HG03025 (cell line): ENCODE measurements around the gene MYPOP.

Experiments used
- ATAC-seq: cut with Tn5 transposase; IDR thresholded peaks from one replicate; pipeline ENCODE4 v1.9.1; 2021; ENCODE audit warnings: mild to moderate bottlenecking, moderate library complexity; ENCODE audit not compliant: unreplicated experiment, low FRiP score

MYPOP gene

GRCh38 chr19:45864629-45865082 lies 37.8 kb downstream of the MYPOP start:
- no peak for ATAC-seq

GRCh38 chr19:45863840-45864628 lies 38.4 kb downstream of the MYPOP start, which contains the start of gene FOXA3:
Gene FOXA3 (plus strand): TSS chr19:45864326. CDS start chr19:45864457, 131 bp downstream.
- no peak for ATAC-seq

- ATAC-seq = no peak
Measured at GRCh38 chr19:45863335-45863839, 39.0 kb downstream of the MYPOP start.

DNA sequence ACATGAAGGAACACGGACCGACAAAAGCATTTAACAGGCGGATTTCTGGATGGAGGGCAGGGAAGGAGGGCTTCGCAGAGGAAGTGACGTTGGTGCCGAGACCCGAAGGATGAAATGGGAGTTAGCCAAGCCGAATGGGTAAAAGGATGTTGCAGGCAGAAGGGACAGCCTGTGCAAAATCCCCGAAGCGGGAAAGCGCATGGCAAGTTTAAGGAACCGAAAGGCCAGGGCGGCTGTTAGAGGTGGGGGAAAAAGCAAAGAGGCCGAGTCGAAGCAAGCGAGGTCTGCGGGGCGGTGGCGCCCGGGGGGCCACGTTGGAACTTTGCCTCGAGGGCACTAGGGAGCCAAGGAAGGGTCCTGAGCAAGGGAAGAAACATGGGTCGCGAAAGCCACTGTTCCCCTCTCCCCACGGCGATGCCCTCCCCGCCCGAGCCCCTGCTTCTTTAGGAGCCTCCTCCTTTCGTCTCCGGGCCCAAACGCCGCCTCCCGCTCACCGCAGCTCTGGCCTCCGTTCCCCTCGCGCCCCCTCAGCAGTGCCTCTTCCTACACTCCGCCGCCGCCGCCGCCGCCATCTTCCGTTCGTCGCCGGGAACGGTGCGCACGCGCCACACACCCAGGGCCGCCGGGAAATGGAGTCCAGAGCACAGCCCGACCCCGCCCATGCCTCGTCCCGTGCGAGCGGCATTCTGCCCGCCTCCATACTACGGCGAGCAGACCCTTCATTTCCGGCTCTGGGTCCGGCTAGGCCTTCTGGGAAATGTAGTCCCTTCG lies 39.7 kb downstream of the MYPOP start, which contains the start of gene SYMPK:
Gene SYMPK, minus strand, starts transcription at position 584 of the 771 bp plus-strand sequence. CDS start 8,652 bp downstream, outside the sequence.
- peak; percentile 83 for ATAC-seq

- no peak for ATAC-seq
Measured at GRCh38 chr19:45862271-45862563, 40.2 kb downstream of the MYPOP start.

- no peak for ATAC-seq
Measured at GRCh38 chr19:45860359-45861259, 41.8 kb downstream of the MYPOP start.

- no peak for ATAC-seq
Measured at GRCh38 chr19:45854167-45854778, 48.1 kb downstream of the MYPOP start.

DNA sequence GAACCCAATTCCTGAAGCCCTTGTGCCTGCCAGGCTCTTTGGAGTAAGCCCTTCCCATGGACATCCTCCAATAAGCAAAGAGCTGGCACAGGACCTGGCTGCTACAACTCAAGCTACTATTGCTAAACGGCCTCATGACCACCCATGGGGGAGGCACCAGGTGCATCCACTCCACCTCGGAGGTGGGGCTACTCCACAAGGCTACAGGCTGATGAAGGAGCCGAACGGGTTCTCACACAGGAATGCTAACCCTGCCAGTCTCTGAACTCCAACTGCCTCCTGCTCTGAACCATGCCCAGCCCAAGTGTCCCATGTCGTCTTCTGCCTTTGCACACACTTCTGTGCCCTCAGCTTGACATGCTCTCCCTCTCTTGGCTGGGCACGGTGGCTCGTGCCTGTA lies 49.4 kb downstream of the MYPOP start:
- no peak for ATAC-seq

DNA sequence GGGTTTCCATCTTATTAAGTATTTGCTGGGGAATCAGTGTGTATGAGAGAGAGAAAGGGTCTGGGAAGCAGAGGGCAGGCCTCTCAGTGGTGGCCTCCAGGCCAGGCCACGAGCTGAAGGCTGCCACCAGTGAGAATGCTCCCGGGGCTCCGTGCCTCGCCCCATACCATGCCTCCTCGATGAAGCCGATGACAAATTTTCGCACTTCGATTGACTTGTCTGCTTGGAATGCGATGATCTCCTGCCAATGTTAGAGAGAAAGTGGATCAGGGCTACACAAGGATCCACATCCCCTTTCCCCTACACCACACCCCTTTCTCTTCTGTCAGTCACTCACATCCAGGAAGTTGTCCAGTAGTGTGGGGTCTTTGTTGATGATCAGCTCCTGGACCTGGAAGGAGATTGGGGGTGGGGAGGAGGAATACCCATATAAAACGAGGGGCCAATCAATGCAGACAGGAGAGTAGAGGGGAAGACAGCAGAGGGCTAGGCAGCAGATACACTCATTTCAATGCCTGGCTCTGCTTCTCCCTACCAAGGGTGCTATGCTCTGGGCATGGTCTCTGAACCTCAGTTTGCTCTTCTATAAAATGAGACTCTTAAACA lies 50.2 kb downstream of the MYPOP start:
- no peak for ATAC-seq

GRCh38 chr19:45848922-45849321 lies 53.5 kb downstream of the MYPOP start:
- ATAC-seq = no peak

DNA sequence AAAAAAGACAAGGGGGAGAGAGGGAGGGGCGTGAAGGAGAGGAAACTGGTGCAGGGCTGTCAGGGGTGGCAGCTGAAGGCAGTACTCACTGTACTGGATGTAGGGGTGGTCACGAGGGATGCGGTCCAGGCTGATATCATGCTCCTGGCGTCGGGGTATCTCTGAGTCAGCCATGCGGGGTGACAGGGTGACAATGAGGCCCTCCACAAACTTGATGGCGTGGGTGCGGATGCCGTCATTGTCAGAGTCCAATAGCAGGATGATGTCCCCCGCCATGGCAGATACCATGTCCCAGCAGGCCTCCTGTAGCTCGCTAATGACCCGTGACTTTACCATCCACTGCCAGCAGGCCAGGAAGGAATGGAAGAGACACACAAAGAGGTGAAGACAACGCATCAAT lies 54.8 kb downstream of the MYPOP start:
- no peak for ATAC-seq

DNA sequence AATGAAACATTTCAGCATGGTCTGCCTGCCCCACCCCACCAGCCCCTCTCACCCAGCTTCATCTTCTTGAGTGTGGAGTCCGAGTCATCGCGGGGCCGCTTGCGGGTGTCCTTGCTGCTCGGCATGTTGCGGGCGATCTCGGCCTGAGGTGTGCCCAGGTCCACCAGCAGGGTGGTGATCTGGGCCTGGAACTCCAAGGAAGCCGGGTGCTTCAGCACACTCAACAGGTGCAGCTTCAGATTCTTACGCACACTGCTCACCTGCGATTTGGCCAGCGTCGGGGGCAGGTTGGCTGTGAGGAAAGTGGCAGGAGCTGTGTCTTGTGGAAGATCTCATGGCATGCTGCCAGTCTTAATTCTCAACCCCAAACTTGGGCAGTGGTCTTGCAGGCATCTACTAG lies 60.2 kb downstream of the MYPOP start:
- ATAC-seq = no peak
